ENCODE data around the gene MTF1.
A peak's percentile ranks its signal among the peaks of the same experiment; 100 is the strongest.
"Not testable (repeated sequence)": the region's sequence is repeated elsewhere in the genome, so short reads cannot be mapped to it uniquely, and the experiment has no call there.

The MTF1 gene

GRCh38 chr1:37859507-37860345 is at the start of gene MTF1:
TSS of gene MTF1 (minus strand) at chr1:37859592. CDS start at chr1:37857658, 1,934 bp downstream.
- peak; percentile 99 for DNase-seq

DNA sequence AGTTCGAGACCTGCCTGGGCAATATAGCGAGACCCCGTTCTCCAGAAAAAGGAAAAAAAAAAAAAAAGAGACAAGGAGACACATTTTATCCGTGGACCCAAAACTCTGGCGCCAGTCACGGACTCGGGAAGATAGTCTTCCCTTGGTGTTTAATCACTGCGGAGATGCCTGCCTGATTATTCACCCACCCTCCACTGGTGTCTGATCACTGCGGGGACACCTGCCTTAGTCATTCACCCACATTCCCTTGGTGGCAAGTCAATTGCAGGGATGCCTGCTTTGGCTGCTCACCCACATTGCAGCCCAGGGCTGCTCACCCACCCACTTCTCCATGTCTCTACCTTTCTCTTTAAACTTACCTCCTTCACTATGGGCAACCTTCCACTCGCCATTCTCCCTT is 49.1 kb upstream of the MTF1 start:
- DNase-seq: not testable (repeated sequence)

DNA sequence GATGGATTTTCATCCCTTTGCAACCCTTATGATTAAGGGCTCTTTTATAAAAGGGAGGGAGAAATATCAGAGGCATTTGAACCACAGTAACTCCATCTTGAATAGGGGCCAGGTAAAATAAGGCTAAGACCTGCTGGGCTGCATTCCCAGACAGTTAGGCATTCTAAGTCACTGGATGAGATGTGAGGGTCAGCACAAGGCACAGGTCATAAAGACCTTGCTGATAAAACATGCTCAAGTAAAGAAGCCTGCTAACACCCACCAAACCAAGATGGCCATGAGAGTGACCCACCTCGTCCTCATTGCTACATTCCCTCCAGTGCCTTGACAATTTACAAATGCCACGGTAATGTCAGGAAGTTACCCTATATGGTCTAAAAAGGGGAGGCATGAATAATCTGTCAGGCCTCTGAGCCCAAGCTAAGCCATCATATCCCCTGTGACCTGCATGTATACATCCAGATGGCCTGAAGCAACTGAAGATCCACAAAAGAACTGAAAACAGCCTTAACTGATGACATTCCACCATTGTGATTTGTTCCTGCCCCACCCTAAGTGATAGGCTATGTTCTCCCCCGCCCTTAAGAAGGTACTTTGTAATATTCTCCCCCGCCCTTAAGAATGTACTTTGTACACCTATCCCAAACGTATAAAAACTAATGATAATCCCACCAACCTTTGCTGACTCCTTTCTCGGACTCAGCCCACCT is 48.2 kb upstream of the MTF1 start:
- not testable (repeated sequence) for DNase-seq

- not testable (repeated sequence) for DNase-seq
Measured at GRCh38 chr1:37906591-37906990, 47.2 kb upstream of the MTF1 start.

DNA sequence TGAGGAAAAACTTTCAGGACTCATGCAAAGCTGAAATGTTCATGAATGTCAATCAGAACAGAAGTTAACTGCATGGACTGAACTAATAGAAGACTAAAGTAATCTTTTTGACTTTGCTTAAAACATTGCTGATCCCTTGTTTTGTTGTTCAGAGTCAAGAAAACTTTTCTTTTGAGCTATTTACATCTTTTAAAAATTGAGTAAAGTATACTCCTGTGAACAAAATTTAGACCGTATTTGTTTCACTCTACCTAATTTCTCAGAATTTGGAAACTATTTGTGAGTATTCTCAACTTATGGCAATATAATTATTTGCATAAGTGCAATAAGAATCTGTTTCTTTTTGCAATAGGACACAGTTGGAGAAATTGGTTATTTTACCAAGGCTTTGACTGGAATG is 46.3 kb upstream of the MTF1 start:
- DNase-seq: no peak

DNA sequence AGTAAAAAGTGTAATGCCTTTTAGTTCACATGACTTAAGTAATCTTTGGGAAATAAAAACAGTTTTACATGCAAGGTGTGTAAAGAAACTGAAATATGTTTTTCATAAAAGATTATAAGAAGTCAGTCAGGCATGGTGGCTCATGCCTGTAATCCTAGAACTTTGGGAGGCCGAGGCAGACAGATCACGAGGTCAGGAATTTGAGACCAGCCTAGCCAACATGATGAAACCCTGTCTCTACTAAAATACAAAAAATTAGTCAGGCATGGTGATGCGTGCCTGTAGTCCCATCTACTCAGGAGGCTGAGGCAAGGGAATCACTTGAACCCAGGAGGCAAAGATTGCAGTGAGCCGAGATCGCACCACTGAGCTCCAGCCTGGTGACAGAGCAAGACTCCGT is 44.5 kb upstream of the MTF1 start:
- DNase-seq: not testable (repeated sequence)

GRCh38 chr1:37902983-37903382 is 43.6 kb upstream of the MTF1 start:
- DNase-seq: no peak

- no peak for DNase-seq
Measured at GRCh38 chr1:37901893-37902225, 42.5 kb upstream of the MTF1 start.

GRCh38 chr1:37901191-37901892 is 42.0 kb upstream of the MTF1 start:
- DNase-seq: no peak

- DNase-seq: not testable (repeated sequence)
Measured at GRCh38 chr1:37897563-37897962, 38.2 kb upstream of the MTF1 start.

GRCh38 chr1:37893673-37894072 is 34.3 kb upstream of the MTF1 start:
- no peak for DNase-seq

GRCh38 chr1:37892151-37893047 is 33.0 kb upstream of the MTF1 start:
- no peak for DNase-seq

DNA sequence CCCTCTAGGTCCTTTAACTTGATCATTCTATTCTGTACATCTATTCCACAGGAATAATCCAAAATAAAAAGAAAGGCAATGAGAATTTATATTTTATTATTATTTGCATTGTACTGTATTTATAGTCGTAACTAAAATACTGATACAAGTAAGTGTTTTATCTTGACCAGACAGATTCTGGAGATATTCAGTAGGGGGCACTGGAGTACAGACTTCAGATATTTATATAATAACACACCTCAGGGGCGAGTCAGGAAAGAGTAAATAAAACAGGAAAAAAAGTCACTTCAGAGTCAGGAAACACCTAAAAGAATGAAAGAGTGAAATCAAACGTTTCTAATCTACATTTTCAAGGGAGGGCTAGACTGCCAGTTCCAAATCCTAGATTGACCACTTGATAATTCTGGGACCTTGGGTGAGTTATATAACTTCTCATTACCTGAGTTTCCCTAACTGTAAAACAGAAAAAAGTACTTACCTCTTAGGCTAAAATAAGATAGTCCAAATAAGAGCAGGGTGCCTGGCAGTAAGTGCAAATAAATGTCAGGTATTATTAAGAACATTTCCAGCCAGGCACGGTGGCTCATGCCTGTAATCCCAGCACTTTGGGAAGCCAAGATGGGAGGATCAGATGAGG is 31.1 kb upstream of the MTF1 start:
- peak; percentile 32 for DNase-seq

DNA sequence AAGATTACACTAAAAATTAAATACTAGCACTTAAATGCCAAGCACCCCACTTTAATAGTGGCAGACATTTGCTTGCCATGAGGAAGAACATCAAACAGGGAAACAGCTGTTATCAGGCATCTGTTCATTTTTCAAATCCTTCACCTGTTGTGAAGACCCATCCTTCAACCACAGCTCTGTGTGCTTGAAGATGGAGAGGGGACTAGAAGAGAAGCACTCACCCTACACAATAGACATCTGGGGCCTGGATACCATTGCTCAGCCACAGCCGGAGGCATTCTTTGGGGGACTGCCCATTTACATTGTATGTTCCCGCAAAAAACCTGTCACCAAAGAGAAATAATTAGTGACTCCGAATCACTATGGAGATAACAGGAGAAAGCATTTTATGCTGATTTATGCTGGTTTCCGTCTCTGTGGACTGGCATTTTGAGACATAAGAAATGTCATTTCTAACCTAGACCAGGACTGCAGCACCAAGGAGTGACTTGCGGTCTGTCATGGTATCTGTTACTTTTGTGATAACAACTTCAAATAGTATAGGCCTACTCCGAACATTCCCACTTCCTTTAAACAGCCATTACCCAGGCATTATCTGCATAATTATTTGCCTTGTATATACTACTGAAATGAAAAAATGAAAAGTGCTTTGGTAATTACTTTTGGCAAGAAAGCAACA is 28.8 kb upstream of the MTF1 start:
- no peak for DNase-seq

GRCh38 chr1:37884145-37884544 is 24.8 kb upstream of the MTF1 start:
- DNase-seq: no peak

GRCh38 chr1:37883671-37884070 is 24.3 kb upstream of the MTF1 start:
- no peak for DNase-seq

DNA sequence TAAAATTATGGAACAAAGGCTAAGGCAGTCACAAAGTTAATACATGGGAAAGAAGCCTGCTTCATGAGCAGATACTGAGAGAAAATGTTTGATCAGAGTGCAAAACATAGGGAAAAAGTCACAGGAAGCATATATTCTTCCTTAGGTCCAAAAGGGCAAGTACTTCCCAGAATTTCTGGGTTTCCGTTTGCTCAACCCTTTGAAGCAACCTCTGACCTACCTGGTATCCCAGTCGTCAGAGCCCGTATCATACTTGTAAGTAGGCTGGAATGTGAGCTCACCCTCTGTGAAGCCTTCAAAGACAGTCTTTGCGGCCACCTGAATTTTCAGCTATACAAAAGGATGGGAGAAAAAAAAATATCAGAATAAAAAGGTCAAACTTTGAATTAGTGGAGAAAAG is 20.5 kb upstream of the MTF1 start:
- no peak for DNase-seq

DNA sequence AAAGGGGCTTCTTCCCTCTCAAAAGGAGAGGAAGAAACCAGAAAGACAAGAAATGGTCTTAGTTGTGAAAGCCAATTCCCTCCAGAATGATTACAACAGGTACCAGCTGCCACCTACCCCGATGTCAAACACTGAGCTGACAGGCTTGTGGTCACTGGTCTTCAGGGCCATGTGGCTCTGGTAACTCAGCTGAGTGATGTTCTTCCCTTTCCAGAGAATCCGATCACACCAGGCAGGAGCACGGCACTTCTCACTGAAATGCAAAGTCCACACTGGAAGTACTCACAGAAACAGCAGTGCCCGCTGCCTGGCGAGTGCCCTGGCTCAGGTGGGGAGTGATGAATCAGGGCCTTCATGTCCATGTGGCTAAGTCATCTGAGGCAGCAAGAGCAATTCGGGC is 18.7 kb upstream of the MTF1 start:
- no peak for DNase-seq

DNA sequence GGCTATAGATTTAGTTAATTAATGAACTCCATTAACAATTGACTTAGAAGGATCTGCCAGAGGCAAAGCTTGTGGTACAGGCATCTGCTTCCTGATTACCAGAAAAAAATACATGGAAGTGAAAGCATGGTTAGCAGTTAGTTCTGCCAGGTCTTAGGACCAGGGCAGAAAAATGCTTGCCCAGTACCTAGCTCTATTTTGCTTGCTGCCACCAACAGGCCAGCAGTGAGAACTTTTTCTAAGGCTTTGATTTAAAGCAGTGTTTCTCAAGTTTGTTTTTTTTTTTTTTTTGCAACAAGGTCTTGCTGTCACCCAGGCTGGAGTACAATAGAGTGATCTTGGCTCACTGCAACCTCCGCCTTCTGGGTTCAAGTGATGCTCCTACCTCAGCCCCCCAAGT is 16.4 kb upstream of the MTF1 start:
- DNase-seq: no peak

GRCh38 chr1:37872692-37873091 is 13.3 kb upstream of the MTF1 start:
- no peak for DNase-seq

DNA sequence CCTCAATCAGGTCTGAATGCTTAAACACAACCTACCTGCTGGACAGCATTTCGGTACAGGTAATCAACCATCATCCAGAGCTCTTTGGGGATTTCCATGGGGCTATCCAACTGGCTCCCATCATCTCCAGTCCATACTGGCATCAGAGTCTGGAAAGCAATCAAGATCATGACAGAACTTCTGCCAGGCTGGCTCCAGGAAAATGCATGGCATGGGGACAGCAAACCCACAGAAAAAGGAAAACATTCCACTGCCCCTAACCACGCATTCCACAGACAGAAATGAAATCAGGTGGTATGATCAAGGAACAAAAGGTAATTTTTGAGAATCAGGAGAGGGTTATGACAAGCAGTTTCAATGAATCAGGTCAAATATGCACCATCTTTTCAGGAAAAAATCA is 9.1 kb upstream of the MTF1 start:
- no peak for DNase-seq

DNA sequence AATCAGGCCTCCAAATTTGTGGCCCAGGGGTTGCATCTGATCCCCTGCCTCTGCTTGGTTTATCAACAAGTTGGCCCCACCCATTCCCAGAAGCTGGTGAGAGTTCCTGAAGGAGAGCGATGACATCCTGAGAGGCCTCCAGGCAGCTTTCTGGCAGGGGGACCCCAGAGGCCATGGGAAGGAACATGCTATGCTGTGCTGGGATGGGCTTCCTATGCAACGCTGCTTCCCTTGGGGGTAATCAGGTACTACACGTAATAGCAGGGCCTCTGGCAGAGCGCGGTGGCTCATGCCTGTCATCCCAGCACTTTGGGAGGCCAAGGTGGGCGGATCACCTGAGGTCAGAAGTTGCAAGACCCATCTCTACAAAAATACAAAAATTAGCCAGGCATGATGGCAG is 8.4 kb upstream of the MTF1 start:
- DNase-seq: no peak
